ENCODE results near the gene MICAL3.
"Not testable (repeated sequence)": the region's sequence is repeated elsewhere in the genome, so short reads cannot be mapped to it uniquely, and the experiment has no call there.

The MICAL3 gene

GRCh38 chr22:17876878-17877855 is 147.2 kb downstream of the MICAL3 start:
- not testable (repeated sequence) for DNase-seq

GRCh38 chr22:17876306-17876831 is 148.0 kb downstream of the MICAL3 start:
- no peak for DNase-seq

- DNase-seq, result no peak
Measured at GRCh38 chr22:17875631-17876030, 148.7 kb downstream of the MICAL3 start.

DNA sequence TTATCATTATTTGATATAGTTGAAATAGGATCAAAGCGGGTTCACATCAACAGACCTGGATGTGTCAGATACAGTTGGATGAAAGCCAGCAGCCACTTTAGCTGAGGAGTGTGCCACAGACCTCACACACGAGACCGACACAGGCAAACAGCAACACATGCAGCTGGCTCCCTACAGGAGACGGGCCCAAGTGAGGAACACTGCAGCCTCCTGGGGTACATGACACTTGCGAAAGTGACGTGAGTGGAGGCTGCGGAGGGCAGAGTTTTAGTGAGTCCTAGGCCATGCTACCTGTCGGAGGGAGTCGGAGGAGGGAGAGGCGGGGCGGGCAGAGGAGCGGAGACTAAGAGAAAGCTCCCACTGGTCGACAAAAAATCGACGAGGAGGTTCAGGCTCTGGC is 149.2 kb downstream of the MICAL3 start:
- no peak for DNase-seq

GRCh38 chr22:17874231-17874905 is 150.0 kb downstream of the MICAL3 start:
- no peak for DNase-seq

GRCh38 chr22:17873804-17874203 is 150.6 kb downstream of the MICAL3 start:
- DNase-seq, result no peak

DNA sequence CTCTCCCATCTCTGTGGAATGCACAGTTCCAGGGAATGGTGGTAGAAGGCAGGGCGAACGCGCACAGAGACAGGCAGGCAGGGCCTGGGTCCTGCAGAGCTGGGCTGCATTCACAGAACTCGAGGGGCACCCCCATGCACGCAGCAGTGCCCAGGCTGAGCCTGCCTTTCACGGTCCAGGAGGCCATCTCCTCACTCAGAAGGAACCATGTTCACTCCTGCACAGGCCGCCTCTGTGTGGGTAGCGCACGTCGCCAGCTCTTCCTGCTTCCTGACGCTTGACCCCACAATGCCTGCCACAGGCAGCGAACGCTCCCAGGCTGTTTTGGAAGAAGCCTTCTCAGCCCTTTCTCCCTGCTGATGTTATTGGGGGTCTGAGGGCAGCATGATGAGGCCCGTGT is 151.2 kb downstream of the MICAL3 start:
- DNase-seq, result no peak

DNA sequence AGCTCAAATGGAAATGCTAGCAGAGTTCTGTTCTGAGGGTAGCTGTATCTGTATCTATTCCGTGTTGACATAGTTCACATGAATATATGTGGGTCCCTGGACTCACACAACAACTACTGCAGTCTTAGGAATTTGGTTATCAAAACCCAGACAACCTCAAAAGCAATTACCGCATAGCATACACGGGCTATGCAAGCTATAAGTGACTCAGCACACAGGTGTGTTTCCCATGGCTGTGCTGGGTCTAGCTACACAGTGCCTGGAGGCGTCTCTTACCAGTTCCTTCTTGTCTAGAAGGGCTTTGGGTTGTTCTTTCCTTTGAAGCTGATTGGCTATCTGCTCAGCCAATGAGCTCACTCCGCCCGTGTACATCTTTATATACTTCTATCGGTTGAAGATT is 151.9 kb downstream of the MICAL3 start:
- no peak for DNase-seq

DNA sequence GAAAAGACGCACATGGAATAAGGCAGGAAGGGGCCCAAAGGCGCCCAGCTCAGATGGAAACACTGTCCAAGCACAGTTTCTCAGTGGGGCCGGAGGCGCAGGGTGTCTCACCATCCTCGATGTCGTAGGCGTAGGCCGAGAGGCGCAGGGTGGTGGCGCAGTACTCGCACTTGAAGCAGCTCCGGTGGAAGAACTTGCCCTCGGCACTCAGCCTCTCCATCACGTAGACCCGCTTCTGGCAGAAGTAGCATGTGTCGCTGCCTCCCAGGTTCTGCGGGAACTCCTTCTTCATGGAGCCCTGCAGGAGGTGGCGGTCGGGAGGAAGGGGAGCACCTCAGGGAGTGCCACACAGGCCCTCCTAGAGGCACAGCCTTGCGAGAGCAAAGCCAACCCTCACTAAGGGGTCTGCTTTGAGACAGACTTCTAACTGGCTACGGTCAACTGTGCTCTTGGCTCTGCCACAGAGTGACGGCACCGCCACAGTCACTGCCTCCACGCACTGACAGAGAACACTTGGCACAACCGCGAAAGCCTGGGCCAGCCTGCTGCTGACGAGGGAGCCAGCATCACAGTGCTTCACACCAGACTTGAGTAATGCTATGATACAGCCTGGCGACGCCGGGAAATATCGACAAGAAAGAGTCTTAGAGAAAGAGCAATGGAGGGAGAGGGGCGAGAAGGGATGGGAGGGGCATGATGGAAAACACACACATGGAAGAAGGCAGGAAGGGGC is 152.5 kb downstream of the MICAL3 start:
- no peak for DNase-seq

GRCh38 chr22:17870407-17870806 is 154.0 kb downstream of the MICAL3 start:
- no peak for DNase-seq

DNA sequence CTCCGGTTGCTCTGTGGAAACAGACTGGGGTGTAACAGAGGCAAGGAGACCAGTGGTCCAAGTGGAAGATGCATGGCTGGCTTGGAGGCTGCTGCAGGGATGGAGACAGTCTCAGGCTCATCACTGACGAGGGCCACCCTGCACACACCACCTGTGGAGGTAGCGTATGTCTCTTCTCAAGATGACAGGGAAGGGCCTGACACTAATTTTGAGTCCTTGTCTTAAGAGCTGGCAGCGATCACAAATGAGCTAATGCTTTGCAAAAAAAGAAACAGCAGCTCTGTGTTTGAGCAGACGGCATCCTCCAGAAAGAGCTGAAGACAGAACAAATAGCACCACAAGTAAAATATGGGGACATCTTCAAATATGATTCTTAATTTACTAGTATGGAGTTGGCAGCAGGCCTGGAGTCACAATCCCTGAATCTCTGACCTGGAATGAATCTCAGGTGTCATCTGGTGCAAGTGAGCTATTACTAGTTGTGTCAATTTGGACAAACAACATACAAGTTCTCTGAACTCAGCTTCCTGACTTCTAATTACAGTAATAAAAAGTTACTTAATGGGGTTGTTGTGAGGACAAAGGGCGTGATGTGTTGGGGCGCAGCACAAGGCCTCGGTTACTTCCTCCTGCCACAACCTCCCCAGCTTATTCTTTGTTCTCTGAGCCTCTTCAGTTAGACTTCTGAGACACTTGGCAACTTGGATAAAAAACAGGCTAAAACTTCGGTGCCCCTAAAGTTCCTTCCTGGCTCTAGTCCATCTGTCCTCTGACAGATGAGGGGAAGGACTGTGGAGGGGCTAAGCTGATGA is 154.9 kb downstream of the MICAL3 start:
- DNase-seq, result no peak

DNA sequence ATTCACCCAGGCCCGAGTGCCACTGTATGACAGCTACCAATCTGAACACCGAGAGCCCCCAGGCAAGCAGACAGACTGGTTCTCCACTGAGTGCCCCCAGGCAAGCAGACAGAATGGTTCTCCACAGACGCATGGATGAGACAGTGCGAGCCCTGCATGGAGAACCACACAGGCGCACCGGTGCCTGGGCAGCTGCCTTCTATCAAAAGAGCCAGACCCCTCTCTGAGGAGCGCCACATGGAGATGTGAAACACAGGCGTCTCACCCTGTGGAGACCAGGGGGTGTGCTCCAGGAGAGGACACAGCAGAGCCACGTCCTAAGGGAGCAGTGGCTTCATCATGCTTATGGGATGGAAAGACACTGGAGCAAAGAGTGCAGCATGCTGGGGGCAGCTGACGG is 155.6 kb downstream of the MICAL3 start:
- no peak for DNase-seq

DNA sequence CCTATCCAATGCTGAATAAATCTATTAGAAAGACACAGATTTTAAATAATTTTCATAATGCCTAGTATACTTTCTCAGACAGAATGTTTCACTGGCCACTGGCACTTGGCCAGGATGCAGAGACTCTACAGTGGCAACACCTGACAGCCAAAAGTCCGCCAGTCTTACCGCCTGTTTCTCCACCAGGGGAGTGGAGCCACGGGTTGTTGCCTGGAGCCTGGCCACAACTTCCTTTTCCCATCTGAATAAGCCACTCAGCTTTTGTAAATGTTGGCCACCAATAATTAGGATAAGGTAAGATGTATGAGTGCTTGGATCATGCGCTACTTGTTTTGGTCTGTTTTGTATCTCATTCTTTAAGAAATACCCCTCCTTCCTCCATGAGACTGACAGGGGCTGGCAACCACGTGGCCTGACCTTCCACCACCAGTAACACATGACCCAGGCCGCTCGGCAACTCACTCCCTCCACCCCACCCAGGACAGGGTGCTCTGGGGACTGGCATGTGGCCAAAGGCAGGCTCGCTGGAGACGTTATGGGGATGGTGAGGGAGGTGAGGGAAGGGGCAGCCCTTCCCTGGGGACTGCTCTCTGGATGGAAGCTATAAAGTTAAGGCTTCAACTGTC is 157.1 kb downstream of the MICAL3 start:
- no peak for DNase-seq

GRCh38 chr22:17866621-17867020 is 157.7 kb downstream of the MICAL3 start:
- DNase-seq, result no peak

DNA sequence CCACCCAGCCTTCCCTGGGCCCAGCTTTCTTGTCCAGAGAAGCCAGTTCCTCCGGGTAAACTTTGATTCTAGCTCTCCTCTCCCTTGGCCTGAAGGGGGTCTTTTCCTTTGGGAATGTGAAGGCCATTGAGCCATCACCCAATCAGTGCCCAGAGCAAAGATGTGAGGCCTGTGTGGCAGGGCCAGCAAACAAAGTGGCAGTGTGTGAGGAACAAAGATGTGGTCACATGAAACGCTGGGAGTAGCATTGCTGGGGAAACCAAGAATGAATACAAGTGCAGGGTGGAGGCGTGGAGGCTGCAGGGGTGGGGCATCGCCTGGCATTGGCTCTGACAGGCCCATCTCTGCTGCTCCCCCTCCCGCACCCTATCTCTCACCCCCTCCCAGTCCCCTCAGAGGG is 158.2 kb downstream of the MICAL3 start:
- no peak for DNase-seq

DNA sequence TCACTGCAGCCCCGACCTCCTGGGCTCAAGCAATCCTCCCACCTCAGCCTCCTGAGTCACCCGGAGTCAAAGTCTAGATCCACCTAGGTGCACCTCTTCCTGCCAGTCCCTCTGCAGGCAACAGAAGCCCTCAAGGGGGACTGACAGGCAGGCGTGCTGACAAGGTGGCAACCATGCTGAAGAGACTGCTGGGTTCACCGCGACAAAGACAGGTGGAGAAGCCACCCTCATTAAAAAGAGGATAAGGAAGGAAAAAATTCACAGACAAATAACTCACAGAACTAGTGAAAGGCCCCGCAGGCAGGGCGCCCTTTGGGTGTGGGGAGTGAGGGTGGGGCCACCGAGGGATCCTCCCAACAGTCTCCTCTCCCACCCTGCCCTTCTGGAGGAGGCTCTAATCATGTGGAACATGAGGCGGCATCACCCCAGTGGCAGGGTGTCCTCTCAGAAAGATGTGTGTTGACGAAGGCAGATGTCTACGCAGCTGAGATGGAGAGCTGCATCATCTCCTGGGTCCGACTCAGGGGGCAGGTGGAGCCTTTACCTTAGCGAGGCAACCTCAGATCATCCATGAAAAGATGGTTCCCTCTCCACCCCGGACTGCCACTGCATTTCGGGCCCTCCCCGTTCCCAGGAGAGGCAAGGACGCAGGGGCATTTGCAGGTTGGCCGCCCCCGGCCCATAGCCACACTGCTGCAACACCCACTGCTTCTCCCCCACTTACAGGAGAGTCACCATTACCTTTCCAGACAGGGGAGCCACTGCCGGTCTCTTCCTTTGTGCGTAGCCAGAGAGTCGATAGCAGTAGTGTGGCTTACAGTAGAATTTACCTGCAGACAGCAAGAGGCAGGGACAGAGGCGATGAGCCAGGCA is 158.9 kb downstream of the MICAL3 start:
- no peak for DNase-seq

DNA sequence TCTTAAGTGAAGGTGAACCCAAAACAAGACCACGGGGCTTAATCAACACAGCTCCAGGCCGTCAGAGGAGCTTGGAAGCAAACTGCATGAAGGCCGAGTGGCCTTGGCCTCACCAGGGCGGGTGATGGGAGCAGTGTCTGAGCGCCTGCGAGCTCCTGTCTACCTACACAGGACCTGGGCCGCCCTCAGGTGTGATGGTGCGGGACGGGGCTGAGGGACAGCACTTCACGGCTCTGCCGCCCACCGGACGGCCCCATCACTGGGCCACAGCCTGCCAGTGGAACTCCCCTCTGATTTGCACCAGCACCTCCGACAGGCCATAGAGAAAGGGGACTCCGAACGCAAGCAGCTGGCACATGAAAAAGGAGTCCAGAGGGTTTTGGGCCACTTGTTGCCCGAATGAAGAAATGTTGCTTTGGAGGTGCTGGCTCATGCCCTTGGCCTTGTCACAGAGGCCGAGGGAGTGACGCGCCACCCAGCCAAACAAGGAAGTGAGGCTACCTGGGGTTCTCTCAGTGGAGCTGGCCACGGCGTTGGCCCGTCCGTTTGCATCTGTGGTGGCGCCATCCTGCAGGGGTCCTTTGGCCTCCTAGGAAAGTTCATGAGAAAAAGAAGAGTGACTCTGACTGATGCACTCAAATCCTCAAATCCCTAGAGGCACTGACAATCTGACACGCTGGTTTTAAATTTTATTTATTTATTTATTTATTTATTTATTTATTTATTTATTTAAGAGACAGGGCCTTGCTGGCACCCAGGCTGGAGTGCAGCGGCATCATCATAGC is 159.8 kb downstream of the MICAL3 start:
- no peak for DNase-seq

GRCh38 chr22:17862646-17863181 is 161.6 kb downstream of the MICAL3 start:
- no peak for DNase-seq

DNA sequence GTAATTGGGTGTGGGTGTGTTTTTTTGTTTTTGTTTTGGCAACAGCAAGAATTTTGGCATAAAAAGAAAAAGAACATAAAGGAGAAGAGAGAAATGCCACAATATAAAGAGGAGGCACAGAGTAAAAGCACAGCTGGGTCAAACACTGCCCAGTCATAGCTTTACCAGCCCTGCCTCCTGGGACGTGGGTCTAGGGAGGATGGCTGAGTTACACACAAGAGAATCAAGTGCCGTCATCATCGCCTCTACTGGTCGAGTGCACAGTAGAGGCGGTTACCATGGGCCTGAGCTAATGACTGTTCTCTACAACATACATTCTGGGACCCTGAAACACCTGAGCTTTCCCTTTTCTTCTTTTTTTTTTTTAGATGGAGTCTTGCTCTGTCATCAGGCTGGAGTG is 162.5 kb downstream of the MICAL3 start:
- no peak for DNase-seq

All from NCI-H1436 treated with DMSO at 0.1 percent for 48 hours (cell line).